ENCODE measurements around the gene OTOP3.

Gene OTOP3

DNA sequence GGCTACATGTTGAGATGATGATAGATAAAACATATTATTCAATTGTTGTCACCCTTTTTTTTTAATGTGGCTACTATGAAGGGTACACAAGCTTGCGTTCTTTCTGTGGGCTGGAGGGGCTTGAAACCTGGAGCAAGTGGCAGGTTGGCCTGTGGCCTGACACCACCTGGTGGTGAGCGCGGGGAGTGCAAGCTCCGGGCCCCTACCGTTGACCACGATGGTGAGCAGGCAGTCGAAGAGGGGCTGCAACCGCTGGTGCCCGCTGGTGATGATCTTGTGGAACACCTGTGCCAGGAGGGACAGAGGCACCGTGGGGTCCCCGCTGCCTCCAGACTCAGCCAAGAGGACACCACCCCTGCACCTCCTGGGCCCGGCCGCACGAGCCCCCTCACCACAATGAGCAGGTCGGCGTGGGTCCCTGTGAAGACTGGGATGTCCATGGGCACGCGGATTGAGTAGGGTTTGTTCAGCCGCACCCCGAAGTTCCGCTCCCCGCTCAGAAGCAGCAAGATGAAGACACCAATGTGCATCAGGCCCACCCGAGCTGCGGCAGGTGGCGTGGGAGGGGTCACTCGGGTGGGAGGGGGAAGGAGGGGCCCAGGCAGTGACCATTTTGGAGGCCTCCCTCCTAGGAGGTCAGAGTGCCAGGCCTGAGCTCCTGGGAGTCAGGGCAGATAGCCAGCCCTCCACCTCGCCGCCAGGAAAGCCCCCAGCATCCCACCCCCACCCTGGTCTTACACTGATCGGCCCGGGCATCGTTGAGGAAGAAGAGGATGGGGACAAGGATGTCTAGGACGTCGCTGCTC is 22.4 kb downstream of the OTOP3 start:
- no peak for TF ChIP-seq GATA3 (IDR thresholded peaks at IDR 0.05; ENCODE audit: low read depth, low read length)
- TF ChIP-seq GATA2 (IDR thresholded peaks at IDR 0.05; ENCODE audit: low read depth, low read length): no peak

DNA sequence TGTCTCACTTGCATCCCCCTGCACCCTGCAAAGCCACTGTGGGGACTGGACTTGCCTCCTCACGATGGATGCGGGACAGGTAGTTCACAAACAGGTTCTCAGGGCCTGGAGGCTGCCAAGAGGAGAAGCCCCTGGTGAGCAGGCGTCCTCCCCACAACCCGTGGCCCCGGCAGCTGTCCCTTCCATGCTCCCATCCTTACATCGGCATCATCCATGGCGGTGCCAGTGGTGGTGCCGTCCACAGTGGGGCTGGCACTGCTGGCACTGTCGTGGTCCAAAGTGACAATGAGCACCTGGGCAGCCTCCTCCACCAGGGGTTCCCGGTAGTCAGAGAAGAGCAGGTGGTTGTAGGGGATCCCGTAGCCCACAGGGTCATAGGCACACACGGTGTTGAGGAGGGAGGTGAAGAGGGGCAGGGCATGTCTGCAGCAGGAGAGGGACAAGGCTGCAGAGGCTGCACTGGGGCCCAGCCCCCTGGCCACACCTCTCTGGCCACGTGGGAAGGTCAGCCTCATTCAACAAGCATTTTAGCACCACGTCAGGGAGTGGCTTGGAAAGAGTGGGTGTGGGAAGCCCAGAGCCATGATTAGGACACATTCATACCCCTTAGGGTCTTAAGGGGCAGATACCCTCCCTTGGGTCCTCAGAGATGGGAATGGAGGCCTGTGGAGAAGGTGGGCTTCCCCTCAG is 24.3 kb downstream of the OTOP3 start:
- TF ChIP-seq GATA2 (IDR thresholded peaks at IDR 0.05; ENCODE audit: low read depth, low read length) (no peak), GATA3 (IDR thresholded peaks at IDR 0.05; ENCODE audit: low read depth, low read length) (no peak)

DNA sequence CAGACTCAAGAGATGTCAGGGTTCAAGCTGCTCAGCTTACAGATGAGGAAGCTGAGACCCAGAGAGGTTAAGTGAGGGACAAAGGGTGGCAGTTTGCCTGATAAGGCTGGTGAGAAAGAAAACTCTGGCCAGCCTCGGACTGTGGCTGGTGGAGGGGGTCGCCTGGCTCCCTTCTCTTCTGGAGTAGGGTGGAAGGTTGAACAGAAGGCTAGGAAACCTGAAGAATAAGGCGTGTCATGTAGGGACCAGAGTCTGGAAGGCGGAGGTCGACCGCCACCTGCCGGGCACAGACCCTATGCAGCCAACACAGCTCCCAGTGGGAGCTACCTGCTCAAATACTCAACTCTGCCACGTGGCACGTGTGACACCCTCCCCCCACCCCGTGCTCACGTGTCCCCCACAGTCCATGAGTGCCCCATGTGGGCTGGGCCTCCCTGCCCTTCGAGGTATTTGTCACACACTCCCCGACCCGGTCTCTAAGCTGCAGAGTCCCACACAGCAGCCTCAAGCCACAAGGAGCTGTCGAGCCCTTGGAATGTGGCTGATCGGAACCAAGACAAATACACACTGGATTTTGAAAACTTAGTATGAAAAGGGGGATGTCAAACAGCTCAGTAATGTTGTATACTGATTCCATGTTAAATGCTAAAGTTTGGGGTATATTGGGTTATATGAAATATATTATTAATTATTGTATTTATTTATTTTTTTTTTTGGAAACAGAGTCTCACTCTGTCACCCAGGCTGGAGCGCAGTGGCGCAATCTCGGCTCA is 25.1 kb downstream of the OTOP3 start:
- TF ChIP-seq GATA3 (IDR thresholded peaks at IDR 0.05; ENCODE audit: low read depth, low read length) (no peak), GATA2 (IDR thresholded peaks at IDR 0.05; ENCODE audit: low read depth, low read length) (no peak)

DNA sequence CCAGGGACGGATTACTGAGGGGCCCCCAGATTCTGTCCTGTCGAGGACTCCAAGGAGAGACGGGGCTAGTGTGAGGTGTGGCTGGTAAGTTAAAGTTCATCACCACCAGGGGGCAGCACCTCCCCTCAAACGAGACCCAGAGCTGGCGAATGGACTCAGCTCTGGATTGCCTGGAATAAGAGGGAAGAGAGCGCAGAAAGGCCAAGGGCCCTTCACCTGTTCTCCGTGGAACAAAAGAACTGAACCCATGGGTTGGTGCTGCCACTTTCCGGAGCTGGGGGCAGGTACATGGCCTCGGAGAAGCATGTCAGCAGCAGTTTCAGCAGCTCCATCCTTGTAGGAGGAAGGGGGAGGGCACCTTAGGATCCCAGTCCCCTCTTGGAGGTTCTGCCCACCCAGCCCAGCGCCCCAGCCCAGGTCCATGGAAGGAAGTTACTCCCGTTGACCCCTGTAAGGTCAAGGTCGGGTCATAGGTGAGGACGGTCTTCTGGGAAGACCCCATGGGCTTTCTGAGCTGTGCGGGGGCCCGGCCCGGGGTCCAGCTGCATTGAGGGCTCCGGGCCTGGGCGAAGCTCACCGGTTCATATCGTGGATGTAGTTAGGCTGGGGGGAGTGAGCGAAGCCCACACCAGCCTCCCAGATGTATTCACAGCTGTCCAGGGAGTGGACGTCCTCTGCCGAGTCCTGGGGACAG is 26.1 kb downstream of the OTOP3 start:
- TF ChIP-seq GATA2 (IDR thresholded peaks at IDR 0.05; ENCODE audit: low read depth, low read length): no peak
- no peak for TF ChIP-seq GATA3 (IDR thresholded peaks at IDR 0.05; ENCODE audit: low read depth, low read length)

DNA sequence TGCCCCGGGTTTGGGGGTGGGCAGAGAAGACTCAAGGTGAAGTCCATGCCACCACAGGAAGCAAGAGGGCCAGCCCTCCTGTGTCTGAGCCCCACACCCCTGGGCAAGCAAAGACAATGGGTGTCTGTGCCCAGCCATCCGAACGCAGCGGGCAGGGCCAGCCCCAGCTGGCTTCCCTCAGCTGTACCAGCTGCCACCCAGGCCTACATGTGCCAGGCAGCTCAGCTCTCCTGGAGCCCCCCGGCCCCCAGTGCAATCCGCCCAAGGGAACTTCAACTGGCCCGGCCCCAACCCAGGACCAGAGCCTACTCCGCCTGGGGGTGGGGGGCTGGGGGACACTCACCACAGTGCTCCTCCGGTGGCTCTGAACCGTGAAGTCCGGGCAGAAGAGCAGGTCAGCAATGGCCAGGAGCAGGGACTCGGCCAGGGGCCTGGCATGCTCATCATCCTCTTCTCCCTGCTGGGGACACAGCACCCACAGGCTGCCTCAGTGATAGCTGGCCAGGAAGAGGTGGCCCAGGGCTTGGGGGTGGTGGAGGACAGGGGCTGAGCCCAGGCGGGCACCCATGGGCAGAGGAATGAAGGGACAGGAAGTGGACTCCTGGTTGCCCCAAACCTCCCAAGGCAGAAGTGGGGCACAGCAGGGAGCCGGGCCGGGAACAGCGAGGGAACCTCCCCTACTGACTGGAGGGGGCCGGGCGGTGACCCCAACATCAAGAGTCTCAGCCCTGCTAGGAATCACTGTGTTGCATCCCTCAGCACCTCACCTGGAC is 27.1 kb downstream of the OTOP3 start:
- TF ChIP-seq GATA2 (IDR thresholded peaks at IDR 0.05; ENCODE audit: low read depth, low read length): no peak
- no peak for TF ChIP-seq GATA3 (IDR thresholded peaks at IDR 0.05; ENCODE audit: low read depth, low read length)

DNA sequence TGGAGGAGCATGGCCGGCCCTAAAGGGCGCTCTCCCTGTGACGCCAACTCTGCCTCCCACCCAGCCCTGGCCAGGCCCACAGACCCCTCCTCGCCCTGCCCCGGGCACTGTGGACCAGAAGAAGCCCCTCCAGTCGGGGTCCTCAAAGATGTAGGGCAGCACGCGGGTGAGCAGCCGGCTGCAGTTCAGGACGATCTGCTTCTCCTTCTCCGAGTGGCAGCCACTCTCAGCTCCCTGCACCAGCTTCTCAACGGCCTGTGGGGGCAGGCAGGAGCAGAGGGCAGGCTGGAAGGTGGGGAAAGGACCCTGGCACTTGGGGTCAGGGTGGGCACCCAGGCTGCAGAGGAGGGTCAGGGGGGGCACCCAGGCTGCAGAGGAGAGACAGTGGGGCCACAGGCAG is 28.0 kb downstream of the OTOP3 start:
- TF ChIP-seq GATA2 (IDR thresholded peaks at IDR 0.05; ENCODE audit: low read depth, low read length) (no peak), GATA3 (IDR thresholded peaks at IDR 0.05; ENCODE audit: low read depth, low read length) (no peak)

DNA sequence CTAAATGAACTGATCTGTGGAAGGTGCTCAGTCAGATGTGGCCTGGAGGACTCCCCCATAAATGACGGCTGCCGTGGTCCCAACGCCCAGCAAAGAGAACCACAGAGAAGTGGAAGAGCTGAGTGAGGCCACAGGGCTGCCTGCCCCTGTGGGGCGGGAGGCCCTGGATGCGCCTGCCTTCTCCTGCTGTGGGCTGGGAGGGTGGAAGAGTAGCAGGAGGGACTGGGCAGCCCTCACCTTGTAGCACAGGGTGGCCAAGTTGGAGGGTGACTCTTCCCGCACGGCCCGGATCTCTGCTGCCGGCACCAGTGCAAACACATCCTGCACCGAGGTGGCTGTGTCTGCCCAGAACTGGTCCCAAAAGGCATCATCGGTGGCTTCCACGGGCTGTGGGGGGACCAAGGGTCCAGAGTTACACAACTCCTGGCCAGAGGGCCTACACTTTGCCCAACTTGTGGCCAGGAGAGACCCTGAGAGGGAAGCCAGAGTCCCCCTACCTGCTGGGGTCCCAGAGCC is 28.6 kb downstream of the OTOP3 start:
- TF ChIP-seq GATA2 (IDR thresholded peaks at IDR 0.05; ENCODE audit: low read depth, low read length): no peak

DNA sequence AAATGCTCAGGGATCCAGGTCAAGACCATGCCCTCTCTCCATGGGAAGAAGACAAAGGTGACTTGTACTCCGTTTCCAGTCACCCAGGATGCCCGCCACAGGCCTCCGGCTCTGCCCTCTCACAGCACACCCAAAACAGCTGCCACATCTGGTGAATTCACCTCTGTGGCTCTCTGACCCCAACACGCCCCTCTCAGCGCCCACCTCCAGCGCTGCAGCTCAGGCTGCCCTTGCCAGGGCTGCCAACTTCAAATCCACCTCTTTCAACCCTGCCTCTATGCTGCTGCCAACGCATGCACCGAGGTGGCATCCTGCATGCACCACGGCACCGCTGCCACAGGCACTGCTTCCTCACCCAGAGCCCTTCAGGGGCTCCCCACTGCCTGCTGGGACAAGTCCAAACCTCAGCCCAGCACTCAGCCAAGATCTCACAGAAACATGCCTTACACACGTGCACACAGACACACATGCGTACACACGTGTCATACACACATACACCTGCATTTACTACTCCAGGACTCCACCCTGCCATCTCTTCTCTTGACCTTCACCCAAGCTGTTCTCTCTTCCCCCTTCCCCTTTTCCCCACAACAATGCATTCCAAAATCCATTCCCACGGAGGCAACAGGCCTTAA is 29.4 kb downstream of the OTOP3 start:
- no peak for TF ChIP-seq GATA2 (IDR thresholded peaks at IDR 0.05; ENCODE audit: low read depth, low read length)
- no peak for TF ChIP-seq GATA3 (IDR thresholded peaks at IDR 0.05; ENCODE audit: low read depth, low read length)

DNA sequence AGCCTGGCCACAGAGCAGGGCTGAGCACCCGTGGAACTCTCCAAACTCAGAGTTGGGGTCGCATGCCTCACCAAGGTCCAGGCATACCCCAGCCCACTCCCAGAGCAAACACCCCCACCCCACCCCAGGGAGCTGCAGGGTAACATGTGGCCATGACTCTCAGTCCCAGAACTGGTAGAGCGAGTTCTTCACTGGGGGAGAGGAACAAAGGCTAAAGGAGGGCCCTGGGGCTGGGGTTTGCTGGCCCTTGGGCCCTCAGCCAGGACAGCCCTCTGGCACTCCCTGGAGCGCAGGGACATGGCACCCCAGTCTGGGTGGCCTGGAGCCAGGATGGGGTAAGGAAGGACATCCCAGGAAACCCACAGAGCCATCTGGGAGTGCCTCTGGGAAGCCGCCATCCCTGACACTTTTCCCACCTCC is 32.7 kb downstream of the OTOP3 start:
- TF ChIP-seq GATA2 (IDR thresholded peaks at IDR 0.05; ENCODE audit: low read depth, low read length) (no peak), GATA3 (IDR thresholded peaks at IDR 0.05; ENCODE audit: low read depth, low read length) (no peak)

DNA sequence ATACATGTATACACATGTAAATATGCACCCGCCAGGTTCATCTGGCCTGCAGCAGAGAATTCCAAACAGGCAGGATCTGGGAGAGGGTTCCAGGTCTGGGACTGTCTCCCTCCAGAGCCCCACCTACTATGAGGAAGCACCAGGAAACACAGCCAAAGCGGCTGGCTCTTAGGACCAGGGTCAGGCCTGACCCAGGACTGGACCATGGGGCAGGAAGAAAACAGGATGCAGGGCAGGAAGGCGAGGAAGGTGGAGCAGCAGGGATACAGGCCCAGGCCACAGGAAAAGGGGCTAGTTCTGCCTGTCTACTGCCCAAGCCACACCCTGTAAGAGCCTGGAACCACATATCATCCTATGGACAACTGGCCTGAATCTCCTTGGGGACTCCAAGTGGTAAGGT is 34.7 kb downstream of the OTOP3 start:
- TF ChIP-seq GATA3 (IDR thresholded peaks at IDR 0.05; ENCODE audit: low read depth, low read length) (no peak), GATA2 (IDR thresholded peaks at IDR 0.05; ENCODE audit: low read depth, low read length) (no peak)

DNA sequence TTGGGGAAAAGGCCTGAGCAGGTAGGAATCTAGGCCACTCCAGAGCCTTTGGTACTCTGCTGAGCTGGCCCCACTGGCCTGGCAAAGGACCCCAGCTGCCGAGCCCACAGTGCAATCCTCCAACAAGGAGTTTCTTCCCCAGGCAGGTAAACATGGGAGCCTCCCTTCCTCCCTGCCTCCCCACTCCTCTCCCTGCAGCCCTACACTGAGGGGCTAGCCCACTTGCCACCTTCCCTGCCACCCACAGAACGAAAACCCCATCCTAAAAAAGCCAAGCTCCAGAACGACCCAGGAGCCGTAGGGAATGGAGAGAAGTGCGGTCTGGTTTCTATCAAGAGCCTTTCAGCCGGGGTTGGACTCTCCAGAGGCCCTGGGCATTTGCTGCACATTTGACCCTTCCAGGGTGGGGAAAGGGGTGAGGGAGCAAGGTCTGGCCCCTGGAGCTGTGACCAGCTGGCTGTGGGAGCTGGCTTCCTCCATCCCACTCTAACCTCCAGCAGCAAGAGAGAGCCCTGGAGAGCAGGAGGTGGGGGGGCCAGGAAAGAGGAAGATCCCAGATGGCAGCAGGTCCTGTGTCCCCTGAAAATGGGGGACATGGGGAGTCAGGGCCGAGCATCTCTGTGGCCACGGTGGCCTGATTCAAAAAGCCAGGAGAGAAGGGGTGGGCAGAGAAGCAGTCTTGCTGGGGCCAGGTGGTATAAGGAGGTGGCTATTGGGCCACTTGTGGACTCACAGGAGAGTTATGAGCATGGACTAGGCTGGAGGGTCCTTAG is 35.6 kb downstream of the OTOP3 start:
- TF ChIP-seq GATA2 (IDR thresholded peaks at IDR 0.05; ENCODE audit: low read depth, low read length) (no peak), GATA3 (IDR thresholded peaks at IDR 0.05; ENCODE audit: low read depth, low read length) (no peak)

DNA sequence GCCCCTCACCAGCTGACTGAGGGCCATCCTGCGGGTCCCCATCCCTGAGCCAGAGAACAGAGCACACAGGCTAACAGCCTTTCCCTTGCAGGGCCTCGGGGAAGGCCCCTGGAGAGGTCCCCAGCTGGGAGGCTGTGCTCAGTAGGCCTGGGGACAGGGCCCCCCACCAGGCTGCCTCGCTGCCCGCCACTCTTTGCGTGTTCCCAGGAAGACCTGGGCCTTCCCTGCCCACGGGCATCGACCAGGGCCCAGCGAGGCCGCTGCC is 36.1 kb downstream of the OTOP3 start:
- TF ChIP-seq GATA3 (IDR thresholded peaks at IDR 0.05; ENCODE audit: low read depth, low read length): no peak
- TF ChIP-seq GATA2 (IDR thresholded peaks at IDR 0.05; ENCODE audit: low read depth, low read length): no peak

All from SH-SY5Y (cell line).